ENCODE measurements around the gene KCNAB1. TPM values are rescaled to one million over a fixed set of nuclear protein-coding genes. Genes with fewer than 3 reads are reported as not detected.

KCNAB1 gene
- total RNA-seq, 1 experiment from 2014 or later = not detected

GRCh38 chr3:156396851-156397250 is 276.5 kb downstream of the KCNAB1 start:
- in situ Hi-C loops (cut with HindIII; ENCODE audit: low pct_unique_long_range_greater_than_20kb, low sequenced_read_pairs) = no loop called here
- DNase-seq (ENCODE audit: low read depth) = no peak

GRCh38 chr3:156397534-156397933 is 277.2 kb downstream of the KCNAB1 start:
- DNase-seq (ENCODE audit: low read depth) = no peak
- in situ Hi-C loops (cut with HindIII; ENCODE audit: low pct_unique_long_range_greater_than_20kb, low sequenced_read_pairs) = no loop called here

GRCh38 chr3:156400062-156400461 is 279.7 kb downstream of the KCNAB1 start:
- in situ Hi-C loops (cut with HindIII; ENCODE audit: low pct_unique_long_range_greater_than_20kb, low sequenced_read_pairs) = no loop called here
- no peak for DNase-seq (ENCODE audit: low read depth)

- in situ Hi-C loops (cut with HindIII; ENCODE audit: low pct_unique_long_range_greater_than_20kb, low sequenced_read_pairs) = no loop called here
Measured at GRCh38 chr3:156400735-156401134, 280.4 kb downstream of the KCNAB1 start.

GRCh38 chr3:156404217-156404616 is 283.8 kb downstream of the KCNAB1 start:
- in situ Hi-C loops (cut with HindIII; ENCODE audit: low pct_unique_long_range_greater_than_20kb, low sequenced_read_pairs) = no loop called here

More at GRCh38 chr3:156400735-156401134, 280.4 kb downstream of the KCNAB1 start:
- DNase-seq (ENCODE audit: low read depth) = no peak

GRCh38 chr3:156406393-156406792 is 286.0 kb downstream of the KCNAB1 start:
- DNase-seq (ENCODE audit: low read depth) = no peak
- in situ Hi-C loops (cut with HindIII; ENCODE audit: low pct_unique_long_range_greater_than_20kb, low sequenced_read_pairs) = no loop called here

More at GRCh38 chr3:156404217-156404616, 283.8 kb downstream of the KCNAB1 start:
- no peak for DNase-seq (ENCODE audit: low read depth)

- DNase-seq (ENCODE audit: low read depth) = no peak
- in situ Hi-C loops (cut with HindIII; ENCODE audit: low pct_unique_long_range_greater_than_20kb, low sequenced_read_pairs) = no loop called here
Measured at GRCh38 chr3:156407617-156408225, 287.3 kb downstream of the KCNAB1 start.

- DNase-seq (ENCODE audit: low read depth) = no peak
- in situ Hi-C loops (cut with HindIII; ENCODE audit: low pct_unique_long_range_greater_than_20kb, low sequenced_read_pairs) = no loop called here
Measured at GRCh38 chr3:156409694-156410093, 289.3 kb downstream of the KCNAB1 start.

- in situ Hi-C loops (cut with HindIII; ENCODE audit: low pct_unique_long_range_greater_than_20kb, low sequenced_read_pairs) = no loop called here
- DNase-seq (ENCODE audit: low read depth) = no peak
Measured at GRCh38 chr3:156412600-156412999, 292.2 kb downstream of the KCNAB1 start.

- DNase-seq (ENCODE audit: low read depth) = no peak
- in situ Hi-C loops (cut with HindIII; ENCODE audit: low pct_unique_long_range_greater_than_20kb, low sequenced_read_pairs) = no loop called here
Measured at GRCh38 chr3:156413293-156413892, 293.0 kb downstream of the KCNAB1 start.

- in situ Hi-C loops (cut with HindIII; ENCODE audit: low pct_unique_long_range_greater_than_20kb, low sequenced_read_pairs) = no loop called here
- DNase-seq (ENCODE audit: low read depth) = no peak
Measured at GRCh38 chr3:156416846-156417558, 296.6 kb downstream of the KCNAB1 start.

- in situ Hi-C loops (cut with HindIII; ENCODE audit: low pct_unique_long_range_greater_than_20kb, low sequenced_read_pairs) = no loop called here
- no peak for DNase-seq (ENCODE audit: low read depth)
Measured at GRCh38 chr3:156417559-156418132, 297.3 kb downstream of the KCNAB1 start.

GRCh38 chr3:156418428-156418827 is 298.1 kb downstream of the KCNAB1 start:
- no peak for DNase-seq (ENCODE audit: low read depth)
- in situ Hi-C loops (cut with HindIII; ENCODE audit: low pct_unique_long_range_greater_than_20kb, low sequenced_read_pairs) = no loop called here

- DNase-seq (ENCODE audit: low read depth) = no peak
- in situ Hi-C loops (cut with HindIII; ENCODE audit: low pct_unique_long_range_greater_than_20kb, low sequenced_read_pairs) = no loop called here
Measured at GRCh38 chr3:156421534-156421933, 301.2 kb downstream of the KCNAB1 start.

- no peak for DNase-seq (ENCODE audit: low read depth)
- in situ Hi-C loops (cut with HindIII; ENCODE audit: low pct_unique_long_range_greater_than_20kb, low sequenced_read_pairs) = no loop called here
Measured at GRCh38 chr3:156424758-156425157, 304.4 kb downstream of the KCNAB1 start.

- no peak for DNase-seq (ENCODE audit: low read depth)
- in situ Hi-C loops (cut with HindIII; ENCODE audit: low pct_unique_long_range_greater_than_20kb, low sequenced_read_pairs) = no loop called here
Measured at GRCh38 chr3:156425651-156426050, 305.3 kb downstream of the KCNAB1 start.

GRCh38 chr3:156429125-156429524 is 308.7 kb downstream of the KCNAB1 start:
- DNase-seq (ENCODE audit: low read depth) = no peak
- in situ Hi-C loops (cut with HindIII; ENCODE audit: low pct_unique_long_range_greater_than_20kb, low sequenced_read_pairs) = no loop called here

GRCh38 chr3:156431334-156432124 is 311.2 kb downstream of the KCNAB1 start:
- in situ Hi-C loops (cut with HindIII; ENCODE audit: low pct_unique_long_range_greater_than_20kb, low sequenced_read_pairs) = no loop called here
- no peak for DNase-seq (ENCODE audit: low read depth)

Data from Caki2 (cell line).